NT2/D1 (cell line): ENCODE data around the gene TAF12.
"Not testable (repeated sequence)": the region's sequence is repeated elsewhere in the genome, so short reads cannot be mapped to it uniquely, and the experiment has no call there.

Source experiments
- SUZ12 ChIP-seq: IDR thresholded peaks from 2 replicates; pipeline ENCODE4 v1.6.1; 2011; ENCODE audit not compliant: insufficient read length, insufficient read depth; ENCODE audit errors: extremely low read depth
- YY1 ChIP-seq: IDR thresholded peaks from 2 replicates; pipeline ENCODE4 v1.6.1; 2011; ENCODE audit not compliant: insufficient read length, insufficient read depth
- ZNF274 ChIP-seq: IDR thresholded peaks from 2 replicates; pipeline ENCODE4 v1.6.1; 2011; ENCODE audit warnings: mild to moderate bottlenecking, low read depth, low read length

DNA sequence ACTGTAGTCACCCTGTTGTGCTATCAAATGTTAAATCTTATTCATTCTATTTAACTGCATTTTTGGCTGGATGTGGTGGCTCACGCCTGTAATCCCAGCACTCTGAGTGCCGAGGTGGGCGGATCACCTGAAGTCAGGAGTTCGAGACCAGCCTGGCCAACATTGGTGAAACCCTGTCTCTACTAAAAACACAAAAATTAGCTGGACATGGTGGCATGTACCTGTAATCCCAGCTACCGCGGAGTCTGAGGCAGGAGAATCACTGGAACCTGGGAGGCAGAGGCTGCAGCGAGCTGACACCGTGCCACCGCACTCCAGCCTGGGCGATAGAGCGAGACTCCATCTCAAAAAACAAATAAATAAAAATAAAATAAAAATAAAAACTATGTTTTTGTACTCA is 46.6 kb downstream of the TAF12 start:
- TF ChIP-seq ZNF274, YY1, SUZ12: not testable (repeated sequence)
